GM18951 (cell line): ENCODE results near the gene TFDP1.

Source experiments
- POLR2A ChIP-seq: IDR thresholded peaks from 4 replicates; pipeline ENCODE4 v1.6.1; 2011; ENCODE audit warnings: mild to moderate bottlenecking; ENCODE audit not compliant: insufficient read length, insufficient read depth; ENCODE audit errors: extremely low read depth
- in situ Hi-C: fragments of 300-500 bp; cut with MboI; formaldehyde crosslinking; loops from one replicate; pipeline ENCODE4 v1.12.0; 2022; ENCODE audit warnings: low sequenced_read_pairs, mixed read lengths, inconsistent platforms; ENCODE audit not compliant: unreplicated experiment

The TFDP1 gene

GRCh38 chr13:113553511-113554332 is 30.8 kb upstream of the TFDP1 start:
- in situ Hi-C loops, result loop anchor here (25.0 kb wide), 1 partner anchor 616 kb away; no protein-coding TSS in a partner anchor
- no peak for TF ChIP-seq POLR2A

GRCh38 chr13:113554333-113554700 is 30.2 kb upstream of the TFDP1 start:
- in situ Hi-C loops, result loop anchor here (25.0 kb wide), 1 partner anchor 617 kb away; no protein-coding TSS in a partner anchor
- no peak for TF ChIP-seq POLR2A

- in situ Hi-C loops, result loop anchor here (25.0 kb wide), 1 partner anchor 618 kb away; no protein-coding TSS in a partner anchor
Observed at GRCh38 chr13:113555141-113555540, 29.4 kb upstream of the TFDP1 start.

GRCh38 chr13:113557013-113557412 is 27.5 kb upstream of the TFDP1 start:
- in situ Hi-C loops, result loop anchor here (25.0 kb wide), 1 partner anchor 620 kb away; no protein-coding TSS in a partner anchor
- TF ChIP-seq POLR2A, result no peak

More at GRCh38 chr13:113555141-113555540, 29.4 kb upstream of the TFDP1 start:
- TF ChIP-seq POLR2A, result no peak

- TF ChIP-seq POLR2A, result no peak
- in situ Hi-C loops, result loop anchor here (25.0 kb wide), 1 partner anchor 621 kb away; no protein-coding TSS in a partner anchor
Observed at GRCh38 chr13:113558461-113558860, 26.1 kb upstream of the TFDP1 start.

- no peak for TF ChIP-seq POLR2A
- in situ Hi-C loops, result loop anchor here (25.0 kb wide), 1 partner anchor 622 kb away; no protein-coding TSS in a partner anchor
Observed at GRCh38 chr13:113559061-113559460, 25.5 kb upstream of the TFDP1 start.

GRCh38 chr13:113559901-113560644 is 24.5 kb upstream of the TFDP1 start:
- in situ Hi-C loops, result loop anchor here (25.0 kb wide), 1 partner anchor 623 kb away; no protein-coding TSS in a partner anchor
- TF ChIP-seq POLR2A, result no peak

- no peak for TF ChIP-seq POLR2A
- in situ Hi-C loops, result loop anchor here (25.0 kb wide), 1 partner anchor 624 kb away; no protein-coding TSS in a partner anchor
Observed at GRCh38 chr13:113560645-113561416, 23.7 kb upstream of the TFDP1 start.

GRCh38 chr13:113561417-113562084 is 23.0 kb upstream of the TFDP1 start:
- no peak for TF ChIP-seq POLR2A

GRCh38 chr13:113562085-113562749 is 22.3 kb upstream of the TFDP1 start:
- TF ChIP-seq POLR2A, result no peak
- in situ Hi-C loops, result loop anchor here (25.0 kb wide), 1 partner anchor 625 kb away; no protein-coding TSS in a partner anchor

More at GRCh38 chr13:113561417-113562084, 23.0 kb upstream of the TFDP1 start:
- in situ Hi-C loops, result loop anchor here (25.0 kb wide), 1 partner anchor 624 kb away; no protein-coding TSS in a partner anchor

GRCh38 chr13:113562844-113563243 is 21.7 kb upstream of the TFDP1 start:
- no peak for TF ChIP-seq POLR2A
- in situ Hi-C loops, result loop anchor here (25.0 kb wide), 1 partner anchor 626 kb away; no protein-coding TSS in a partner anchor

GRCh38 chr13:113563511-113563910 is 21.0 kb upstream of the TFDP1 start:
- in situ Hi-C loops, result loop anchor here (25.0 kb wide), 1 partner anchor 626 kb away; no protein-coding TSS in a partner anchor
